HL-60 (cell line): ENCODE data around the gene F7.
"Not testable (repeated sequence)": the region's sequence is repeated elsewhere in the genome, so short reads cannot be mapped to it uniquely, and the experiment has no call there.

Experiments used
- DNase-seq, 2 experiments: peaks; one replicate each; pipeline ENCODE4 v3.0.0-alpha.2; 2010 to 2020; ENCODE audit warnings: low read depth in 1 of 2, low spot score in 1 of 2
- H3K27ac ChIP-seq: fragments of 250-450 bp; sonication (Bioruptor Pico); replicated peaks from 2 replicates; pipeline ENCODE4 v1.5.1; 2020; ENCODE audit warnings: mild to moderate bottlenecking, moderate library complexity
- H3K27me3 ChIP-seq: fragments of 250-450 bp; sonication (Bioruptor Pico); 2 replicates; pipeline ENCODE4 v1.5.1; 2021; ENCODE audit warnings: mild to moderate bottlenecking, moderate library complexity; ENCODE audit not compliant: insufficient read depth, poor library complexity, severe bottlenecking
- H3K4me3 ChIP-seq: replicated peaks from 2 replicates; pipeline ENCODE4 v1.5.1; 2011; ENCODE audit warnings: mild to moderate bottlenecking, control low read depth, low read length; ENCODE audit not compliant: insufficient read depth
- GABPA ChIP-seq: IDR thresholded peaks from 2 replicates; pipeline ENCODE4 v1.6.1; 2012; ENCODE audit warnings: low read depth
- POLR2AphosphoS5 ChIP-seq: IDR thresholded peaks from 2 replicates; pipeline ENCODE4 v1.6.1; 2012; ENCODE audit warnings: low read depth
- SPI1 ChIP-seq: IDR thresholded peaks from 2 replicates; pipeline ENCODE4 v1.6.1; 2012; ENCODE audit warnings: low read depth, mild to moderate bottlenecking, borderline replicate concordance
- long read RNA-seq: library from polyadenylated mRNA; unstranded; transcript quantifications from one replicate; pipeline ENCODE4 v2.0.0, GENCODE V29; 2020
- TF ChIP-seq, protein P1 (sequence below): IDR thresholded peaks from 2 replicates; pipeline ENCODE4 v1.6.1; 2012; ENCODE audit warnings: low read depth; ENCODE audit not compliant: insufficient replicate concordance
- TF ChIP-seq, protein P2 (sequence below): IDR thresholded peaks from one replicate; pipeline ENCODE4 v1.5.1; 2011; ENCODE audit warnings: low read length, control low read depth, inconsistent platforms; ENCODE audit not compliant: insufficient read depth

F7 gene
- long read RNA-seq, result 0 reads

DNA sequence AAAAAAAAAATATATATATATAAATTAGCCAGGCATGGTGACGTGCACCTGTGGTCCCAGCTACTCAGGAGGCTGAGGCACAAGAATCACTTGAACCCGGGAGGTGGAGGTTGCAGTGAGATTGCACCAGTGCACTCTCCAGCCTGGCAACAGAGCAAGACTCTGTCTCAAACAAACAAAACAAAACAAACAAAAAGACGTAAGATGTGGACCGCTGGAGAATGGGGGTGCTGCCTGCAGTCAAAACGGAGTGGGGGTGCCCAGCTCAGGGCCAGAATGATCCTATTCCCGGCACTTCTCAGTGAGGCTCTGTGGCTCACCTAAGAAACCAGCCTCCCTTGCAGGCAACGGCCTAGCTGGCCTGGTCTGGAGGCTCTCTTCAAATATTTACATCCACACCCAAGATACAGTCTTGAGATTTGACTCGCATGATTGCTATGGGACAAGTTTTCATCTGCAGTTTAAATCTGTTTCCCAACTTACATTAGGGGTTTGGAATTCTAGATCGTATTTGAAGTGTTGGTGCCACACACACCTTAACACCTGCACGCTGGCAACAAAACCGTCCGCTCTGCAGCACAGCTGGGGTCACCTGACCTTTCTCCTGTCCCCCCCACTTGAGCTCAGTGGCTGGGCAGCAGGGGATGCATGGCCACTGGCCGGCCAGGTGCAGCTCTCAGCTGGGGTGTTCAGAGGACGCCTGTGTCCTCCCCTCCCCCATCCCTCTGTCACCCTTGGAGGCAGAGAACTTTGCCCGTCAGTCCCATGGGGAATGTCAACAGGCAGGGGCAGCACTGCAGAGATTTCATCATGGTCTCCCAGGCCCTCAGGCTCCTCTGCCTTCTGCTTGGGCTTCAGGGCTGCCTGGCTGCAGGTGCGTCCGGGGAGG, at the start of gene F7:
Gene F7 (plus strand): TSS at position 760 of the 889 bp plus-strand sequence. CDS start 51 bp downstream, at position 811.
- Histone ChIP-seq H3K4me3 (no peak within 1 kb of the TSS), H3K27ac (no peak within 1 kb of the TSS), H3K27me3 (peaks cover 9% of the 10 kb centered on the region)
- TF ChIP-seq, protein P1, sequence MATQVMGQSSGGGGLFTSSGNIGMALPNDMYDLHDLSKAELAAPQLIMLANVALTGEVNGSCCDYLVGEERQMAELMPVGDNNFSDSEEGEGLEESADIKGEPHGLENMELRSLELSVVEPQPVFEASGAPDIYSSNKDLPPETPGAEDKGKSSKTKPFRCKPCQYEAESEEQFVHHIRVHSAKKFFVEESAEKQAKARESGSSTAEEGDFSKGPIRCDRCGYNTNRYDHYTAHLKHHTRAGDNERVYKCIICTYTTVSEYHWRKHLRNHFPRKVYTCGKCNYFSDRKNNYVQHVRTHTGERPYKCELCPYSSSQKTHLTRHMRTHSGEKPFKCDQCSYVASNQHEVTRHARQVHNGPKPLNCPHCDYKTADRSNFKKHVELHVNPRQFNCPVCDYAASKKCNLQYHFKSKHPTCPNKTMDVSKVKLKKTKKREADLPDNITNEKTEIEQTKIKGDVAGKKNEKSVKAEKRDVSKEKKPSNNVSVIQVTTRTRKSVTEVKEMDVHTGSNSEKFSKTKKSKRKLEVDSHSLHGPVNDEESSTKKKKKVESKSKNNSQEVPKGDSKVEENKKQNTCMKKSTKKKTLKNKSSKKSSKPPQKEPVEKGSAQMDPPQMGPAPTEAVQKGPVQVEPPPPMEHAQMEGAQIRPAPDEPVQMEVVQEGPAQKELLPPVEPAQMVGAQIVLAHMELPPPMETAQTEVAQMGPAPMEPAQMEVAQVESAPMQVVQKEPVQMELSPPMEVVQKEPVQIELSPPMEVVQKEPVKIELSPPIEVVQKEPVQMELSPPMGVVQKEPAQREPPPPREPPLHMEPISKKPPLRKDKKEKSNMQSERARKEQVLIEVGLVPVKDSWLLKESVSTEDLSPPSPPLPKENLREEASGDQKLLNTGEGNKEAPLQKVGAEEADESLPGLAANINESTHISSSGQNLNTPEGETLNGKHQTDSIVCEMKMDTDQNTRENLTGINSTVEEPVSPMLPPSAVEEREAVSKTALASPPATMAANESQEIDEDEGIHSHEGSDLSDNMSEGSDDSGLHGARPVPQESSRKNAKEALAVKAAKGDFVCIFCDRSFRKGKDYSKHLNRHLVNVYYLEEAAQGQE, result no peak
- no peak for TF ChIP-seq GABPA
- no peak for TF ChIP-seq SPI1
- TF ChIP-seq POLR2AphosphoS5, result no peak
- TF ChIP-seq, protein P2, sequence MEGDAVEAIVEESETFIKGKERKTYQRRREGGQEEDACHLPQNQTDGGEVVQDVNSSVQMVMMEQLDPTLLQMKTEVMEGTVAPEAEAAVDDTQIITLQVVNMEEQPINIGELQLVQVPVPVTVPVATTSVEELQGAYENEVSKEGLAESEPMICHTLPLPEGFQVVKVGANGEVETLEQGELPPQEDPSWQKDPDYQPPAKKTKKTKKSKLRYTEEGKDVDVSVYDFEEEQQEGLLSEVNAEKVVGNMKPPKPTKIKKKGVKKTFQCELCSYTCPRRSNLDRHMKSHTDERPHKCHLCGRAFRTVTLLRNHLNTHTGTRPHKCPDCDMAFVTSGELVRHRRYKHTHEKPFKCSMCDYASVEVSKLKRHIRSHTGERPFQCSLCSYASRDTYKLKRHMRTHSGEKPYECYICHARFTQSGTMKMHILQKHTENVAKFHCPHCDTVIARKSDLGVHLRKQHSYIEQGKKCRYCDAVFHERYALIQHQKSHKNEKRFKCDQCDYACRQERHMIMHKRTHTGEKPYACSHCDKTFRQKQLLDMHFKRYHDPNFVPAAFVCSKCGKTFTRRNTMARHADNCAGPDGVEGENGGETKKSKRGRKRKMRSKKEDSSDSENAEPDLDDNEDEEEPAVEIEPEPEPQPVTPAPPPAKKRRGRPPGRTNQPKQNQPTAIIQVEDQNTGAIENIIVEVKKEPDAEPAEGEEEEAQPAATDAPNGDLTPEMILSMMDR, result no peak
- DNase-seq, result no peak

DNA sequence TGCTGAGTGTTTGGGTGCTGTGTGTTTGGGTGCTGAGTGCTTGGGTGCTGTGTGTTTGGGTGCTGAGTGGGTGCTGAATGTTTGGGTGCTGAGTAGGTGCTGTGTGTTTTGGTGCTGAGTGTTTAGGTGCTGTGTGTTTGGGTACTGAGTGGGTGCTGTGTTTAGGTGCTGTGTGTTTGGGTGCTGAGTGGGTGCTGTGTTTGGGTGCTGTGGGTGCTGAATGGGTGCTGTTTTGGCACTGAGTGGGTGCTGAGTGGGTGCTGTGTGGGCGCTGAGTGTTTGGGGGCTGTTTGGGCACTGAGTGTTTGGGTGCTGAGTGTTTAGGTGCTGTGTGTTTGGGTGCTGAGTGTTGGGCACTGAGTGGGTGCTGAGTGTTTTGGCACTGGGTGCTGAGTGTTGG, 48.5 kb upstream of the F7 start:
- Histone ChIP-seq H3K4me3 (no peak overlapping the region), H3K27ac (no peak overlapping the region), H3K27me3 (peaks cover 2% of the 10 kb centered on the region)
- TF ChIP-seq, protein P2, result no peak
- TF ChIP-seq, protein P1, result no peak
- no peak for TF ChIP-seq GABPA
- TF ChIP-seq POLR2AphosphoS5, result no peak
- no peak for TF ChIP-seq SPI1
- DNase-seq, result no peak

DNA sequence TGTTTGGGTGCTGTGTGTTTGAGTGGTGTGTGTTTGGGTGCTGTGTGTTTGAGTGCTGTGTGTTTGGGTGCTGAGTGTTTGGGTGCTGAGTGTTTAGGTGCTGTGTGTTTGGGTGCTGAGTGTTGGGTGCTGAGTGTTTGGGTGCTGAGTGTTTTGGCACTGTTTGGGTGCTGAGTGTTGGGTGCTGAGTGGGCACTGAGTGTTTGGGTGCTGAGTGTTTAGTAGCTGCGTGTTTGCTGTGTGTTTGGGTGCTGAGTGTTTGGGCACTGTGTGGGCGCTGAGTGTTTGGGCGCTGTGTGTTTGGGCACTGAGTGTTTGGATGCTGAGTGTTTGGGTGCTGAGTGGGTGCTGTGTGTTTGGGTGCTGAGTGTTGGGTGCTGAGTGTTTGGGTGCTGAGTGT, 48.0 kb upstream of the F7 start:
- H3K4me3 ChIP-seq, DNase-seq, H3K27ac ChIP-seq, H3K27me3 ChIP-seq: not testable (repeated sequence)

DNA sequence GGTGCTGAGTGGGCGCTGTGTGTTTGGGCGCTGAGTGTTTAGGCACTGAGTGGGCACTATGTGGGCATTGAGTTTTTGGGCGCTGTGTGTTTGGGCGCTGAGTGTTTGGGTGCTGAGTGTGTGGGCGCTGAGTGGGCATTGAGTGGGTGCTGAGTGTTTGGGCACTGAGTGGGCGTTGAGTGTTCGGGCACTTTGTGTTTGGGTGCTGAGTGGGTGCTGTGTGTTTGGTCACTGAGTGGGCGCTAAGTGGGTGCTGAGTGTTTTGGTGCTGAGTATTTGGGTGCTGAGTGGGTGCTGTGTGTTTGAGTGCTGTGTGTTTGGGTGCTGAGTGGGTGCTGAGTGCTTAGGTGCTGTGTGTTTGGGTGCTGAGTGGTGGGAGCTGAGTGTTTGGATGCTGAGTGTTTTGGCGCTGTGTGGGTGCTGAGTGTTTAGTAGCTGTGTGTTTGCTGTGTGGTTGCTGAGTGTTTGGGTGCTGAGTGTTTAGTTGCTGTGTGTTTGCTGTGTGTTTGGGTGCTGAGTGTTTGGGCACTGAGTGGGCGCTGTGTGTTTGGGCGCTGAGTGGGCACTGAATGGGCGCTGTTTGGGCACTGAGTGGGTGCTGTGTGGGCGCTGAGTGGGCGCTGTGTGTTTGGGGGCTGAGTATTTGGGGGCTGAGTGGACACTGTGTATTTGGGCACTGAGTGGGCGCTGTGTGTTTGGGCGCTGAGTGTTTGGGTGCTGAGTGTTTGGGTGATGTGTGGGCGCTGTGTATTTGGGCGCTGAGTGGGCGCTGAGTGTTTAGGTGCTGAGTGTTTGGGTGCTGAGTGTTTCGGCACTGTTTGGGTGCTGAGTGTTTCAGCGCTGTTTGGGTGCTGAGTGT, 47.2 kb upstream of the F7 start:
- no peak overlapping the region for H3K4me3 ChIP-seq
- H3K27me3 ChIP-seq, result no peaks in the 10 kb centered on the region
- DNase-seq, result no peak
- no peak overlapping the region for H3K27ac ChIP-seq
- no peak for TF ChIP-seq GABPA
- TF ChIP-seq, protein P1, result no peak
